ENCODE measurements around the gene TNFRSF13B.

- TF ChIP-seq CTCF (IDR thresholded peaks at IDR 0.05; ENCODE audit: insufficient read depth, low read length) (no peak), GABPA (IDR thresholded peaks at IDR 0.05; ENCODE audit: low read depth) (no peak), POLR2AphosphoS5 (IDR thresholded peaks at IDR 0.05; ENCODE audit: low read depth) (no peak), REST (IDR thresholded peaks at IDR 0.05; ENCODE audit: insufficient replicate concordance, low read depth) (no peak)
These were observed 55.4 kb downstream of the TNFRSF13B start for GRCh38 chr17:16916557-16916920.
